ENCODE results near the gene SHOX. TPM values are rescaled to one million over a fixed set of nuclear protein-coding genes. Genes with fewer than 3 reads are reported as not detected.
"Not testable (repeated sequence)": the region's sequence is repeated elsewhere in the genome, so short reads cannot be mapped to it uniquely, and the experiment has no call there.

Gene SHOX
- total RNA-seq, 3 donors from 2014 or later: 0.33 to 0.80 TPM; not detected in 1

- no peaks in the 10 kb centered on the region for H3K4me1 ChIP-seq
- H3K36me3 ChIP-seq: no peaks in the 10 kb centered on the region
- H3K9me3 ChIP-seq: no peaks in the 10 kb centered on the region
- intact Hi-C loops (cut with DNase I; ENCODE audit: low total_unique reads): no loop called here
- H3K27me3 ChIP-seq: peaks cover 0 to 54% of the 10 kb centered on the region in 2 donors
- no peak overlapping the region for H3K4me3 ChIP-seq
- H3K27ac ChIP-seq: no peak overlapping the region
- no peak for TF ChIP-seq POLR2A (IDR thresholded peaks at IDR 0.05)
- TF ChIP-seq, protein P1, sequence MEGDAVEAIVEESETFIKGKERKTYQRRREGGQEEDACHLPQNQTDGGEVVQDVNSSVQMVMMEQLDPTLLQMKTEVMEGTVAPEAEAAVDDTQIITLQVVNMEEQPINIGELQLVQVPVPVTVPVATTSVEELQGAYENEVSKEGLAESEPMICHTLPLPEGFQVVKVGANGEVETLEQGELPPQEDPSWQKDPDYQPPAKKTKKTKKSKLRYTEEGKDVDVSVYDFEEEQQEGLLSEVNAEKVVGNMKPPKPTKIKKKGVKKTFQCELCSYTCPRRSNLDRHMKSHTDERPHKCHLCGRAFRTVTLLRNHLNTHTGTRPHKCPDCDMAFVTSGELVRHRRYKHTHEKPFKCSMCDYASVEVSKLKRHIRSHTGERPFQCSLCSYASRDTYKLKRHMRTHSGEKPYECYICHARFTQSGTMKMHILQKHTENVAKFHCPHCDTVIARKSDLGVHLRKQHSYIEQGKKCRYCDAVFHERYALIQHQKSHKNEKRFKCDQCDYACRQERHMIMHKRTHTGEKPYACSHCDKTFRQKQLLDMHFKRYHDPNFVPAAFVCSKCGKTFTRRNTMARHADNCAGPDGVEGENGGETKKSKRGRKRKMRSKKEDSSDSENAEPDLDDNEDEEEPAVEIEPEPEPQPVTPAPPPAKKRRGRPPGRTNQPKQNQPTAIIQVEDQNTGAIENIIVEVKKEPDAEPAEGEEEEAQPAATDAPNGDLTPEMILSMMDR (IDR thresholded peaks at IDR 0.05): no peak
- no peak for TF ChIP-seq POLR2AphosphoS5 (IDR thresholded peaks at IDR 0.05)
- DNase-seq (ENCODE audit: low spot score in 2 of 2): no peak
Observed at GRCh38 chrX:619451-619811, 11.2 kb upstream of the SHOX start.

DNA sequence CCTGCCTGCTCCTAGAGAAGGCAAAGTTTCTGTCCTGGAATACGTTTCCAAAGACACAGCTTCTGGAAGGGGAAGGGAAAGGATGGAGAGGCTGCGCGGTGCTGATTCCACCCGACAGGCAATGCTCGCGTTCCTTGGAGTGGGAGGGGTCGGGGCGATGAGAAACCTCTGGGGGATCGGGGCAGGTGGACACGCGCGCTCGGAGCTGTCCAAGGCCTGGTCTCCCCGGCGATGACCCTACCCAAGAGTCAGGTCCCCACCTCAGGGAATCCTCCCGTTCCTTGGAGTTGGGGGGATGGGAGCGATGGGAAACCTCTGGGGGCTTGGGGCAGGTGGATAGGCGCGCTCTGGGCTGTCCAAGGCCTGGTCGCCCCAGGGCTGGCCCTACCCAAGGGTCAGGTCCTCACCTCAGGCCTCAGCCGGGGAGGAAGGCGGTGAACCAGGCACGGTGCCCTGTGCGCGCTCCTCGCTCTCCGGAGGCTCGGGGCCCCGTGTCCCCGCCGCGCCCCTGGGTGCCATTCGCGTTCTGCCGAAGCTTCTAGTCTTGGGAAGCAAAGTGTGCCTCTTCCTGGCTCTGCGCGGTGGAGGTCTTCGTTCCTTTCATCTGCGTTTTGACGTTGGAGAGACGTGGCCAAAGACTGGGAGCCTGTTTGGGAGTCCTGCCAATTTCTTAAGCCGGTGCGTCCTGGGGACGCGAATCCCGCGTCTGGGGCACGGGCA, 10.6 kb upstream of the SHOX start:
- intact Hi-C loops (cut with DNase I; ENCODE audit: low total_unique reads): no loop called here
- TF ChIP-seq POLR2A (IDR thresholded peaks at IDR 0.05) (no peak), POLR2AphosphoS5 (IDR thresholded peaks at IDR 0.05) (no peak)
- TF ChIP-seq, protein P1 (IDR thresholded peaks at IDR 0.05): no peak
- H3K9me3 ChIP-seq: no peaks in the 10 kb centered on the region
- H3K27ac ChIP-seq: no peak overlapping the region
- no peak overlapping the region for H3K4me3 ChIP-seq
- H3K4me1 ChIP-seq: no peaks in the 10 kb centered on the region
- peaks cover 0 to 58% of the 10 kb centered on the region in 2 donors for H3K27me3 ChIP-seq
- H3K36me3 ChIP-seq: no peaks in the 10 kb centered on the region
- no peak for DNase-seq (ENCODE audit: low spot score in 2 of 2)

- no peaks in the 10 kb centered on the region for H3K9me3 ChIP-seq
- H3K4me1 ChIP-seq: no peaks in the 10 kb centered on the region
- intact Hi-C loops (cut with DNase I; ENCODE audit: low total_unique reads): no loop called here
- peaks cover 0 to 65% of the 10 kb centered on the region in 2 donors for H3K27me3 ChIP-seq
- no peak for DNase-seq (ENCODE audit: low spot score in 2 of 2)
- TF ChIP-seq POLR2AphosphoS5 (IDR thresholded peaks at IDR 0.05) (no peak), POLR2A (IDR thresholded peaks at IDR 0.05) (no peak)
- TF ChIP-seq, protein P1 (IDR thresholded peaks at IDR 0.05): no peak
- no peak overlapping the region for H3K4me3 ChIP-seq
- no peaks in the 10 kb centered on the region for H3K36me3 ChIP-seq
- H3K27ac ChIP-seq: no peak overlapping the region
Observed at GRCh38 chrX:621705-622503, 8.7 kb upstream of the SHOX start.

GRCh38 chrX:622802-623201, 7.8 kb upstream of the SHOX start:
- peaks cover 0 to 69% of the 10 kb centered on the region in 2 donors for H3K27me3 ChIP-seq
- H3K36me3 ChIP-seq; H3K9me3 ChIP-seq; H3K27ac ChIP-seq; DNase-seq (ENCODE audit: low spot score in 2 of 2); intact Hi-C loops (cut with DNase I; ENCODE audit: low total_unique reads); H3K4me1 ChIP-seq; H3K4me3 ChIP-seq: not testable (repeated sequence)

GRCh38 chrX:623268-623598, 7.4 kb upstream of the SHOX start:
- H3K4me1 ChIP-seq: no peaks in the 10 kb centered on the region
- TF ChIP-seq, protein P1 (IDR thresholded peaks at IDR 0.05): no peak
- TF ChIP-seq POLR2AphosphoS5 (IDR thresholded peaks at IDR 0.05) (no peak), POLR2A (IDR thresholded peaks at IDR 0.05) (no peak)
- no peak for DNase-seq (ENCODE audit: low spot score in 2 of 2)
- intact Hi-C loops (cut with DNase I; ENCODE audit: low total_unique reads): no loop called here
- H3K9me3 ChIP-seq: no peaks in the 10 kb centered on the region
- no peak overlapping the region for H3K4me3 ChIP-seq
- H3K27ac ChIP-seq: no peak overlapping the region
- peaks cover 0 to 67% of the 10 kb centered on the region in 2 donors for H3K27me3 ChIP-seq
- H3K36me3 ChIP-seq: no peaks in the 10 kb centered on the region

Data from breast epithelium (tissue), 4 donors.